NCI-H1105 treated with DMSO at 0.1 percent for 48 hours (cell line): ENCODE data around the gene ID2.
A peak's percentile ranks its signal among the peaks of the same experiment; 100 is the strongest.

Experiments
- DNase-seq: peaks from one replicate; lab custom pipeline; 2025; lab: John Stamatoyannopoulos, UW

The ID2 gene, protein sequence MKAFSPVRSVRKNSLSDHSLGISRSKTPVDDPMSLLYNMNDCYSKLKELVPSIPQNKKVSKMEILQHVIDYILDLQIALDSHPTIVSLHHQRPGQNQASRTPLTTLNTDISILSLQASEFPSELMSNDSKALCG

DNA sequence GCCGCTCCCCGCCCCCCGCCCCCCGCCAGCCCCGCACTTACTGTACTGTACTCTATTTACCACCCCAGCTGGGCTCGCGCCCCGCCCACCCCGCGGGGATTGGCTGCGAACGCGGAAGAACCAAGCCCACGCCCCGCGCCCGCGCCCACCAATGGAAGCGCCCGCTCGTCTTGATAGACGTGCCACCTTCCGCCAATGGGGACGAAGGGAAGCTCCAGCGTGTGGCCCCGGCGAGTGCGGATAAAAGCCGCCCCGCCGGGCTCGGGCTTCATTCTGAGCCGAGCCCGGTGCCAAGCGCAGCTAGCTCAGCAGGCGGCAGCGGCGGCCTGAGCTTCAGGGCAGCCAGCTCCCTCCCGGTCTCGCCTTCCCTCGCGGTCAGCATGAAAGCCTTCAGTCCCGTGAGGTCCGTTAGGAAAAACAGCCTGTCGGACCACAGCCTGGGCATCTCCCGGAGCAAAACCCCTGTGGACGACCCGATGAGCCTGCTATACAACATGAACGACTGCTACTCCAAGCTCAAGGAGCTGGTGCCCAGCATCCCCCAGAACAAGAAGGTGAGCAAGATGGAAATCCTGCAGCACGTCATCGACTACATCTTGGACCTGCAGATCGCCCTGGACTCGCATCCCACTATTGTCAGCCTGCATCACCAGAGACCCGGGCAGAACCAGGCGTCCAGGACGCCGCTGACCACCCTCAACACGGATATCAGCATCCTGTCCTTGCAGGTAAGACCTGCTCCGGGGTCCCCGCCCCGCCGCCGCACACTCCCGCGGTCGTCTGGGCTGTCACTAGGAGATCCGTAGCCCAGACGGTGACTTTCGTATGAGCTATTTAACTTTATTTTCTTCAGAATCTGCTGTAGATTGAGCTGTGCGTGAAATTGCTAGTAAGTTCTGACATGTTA, at the start of gene ID2:
ID2 (plus strand) TSS at position 271 of the 907 bp plus-strand sequence; CDS start at position 381, 110 bp downstream.
- peak; percentile 96 for DNase-seq

- DNase-seq, result no peak
Measured at GRCh38 chr2:8632755-8633154, 49.1 kb upstream of the ID2 start.

DNA sequence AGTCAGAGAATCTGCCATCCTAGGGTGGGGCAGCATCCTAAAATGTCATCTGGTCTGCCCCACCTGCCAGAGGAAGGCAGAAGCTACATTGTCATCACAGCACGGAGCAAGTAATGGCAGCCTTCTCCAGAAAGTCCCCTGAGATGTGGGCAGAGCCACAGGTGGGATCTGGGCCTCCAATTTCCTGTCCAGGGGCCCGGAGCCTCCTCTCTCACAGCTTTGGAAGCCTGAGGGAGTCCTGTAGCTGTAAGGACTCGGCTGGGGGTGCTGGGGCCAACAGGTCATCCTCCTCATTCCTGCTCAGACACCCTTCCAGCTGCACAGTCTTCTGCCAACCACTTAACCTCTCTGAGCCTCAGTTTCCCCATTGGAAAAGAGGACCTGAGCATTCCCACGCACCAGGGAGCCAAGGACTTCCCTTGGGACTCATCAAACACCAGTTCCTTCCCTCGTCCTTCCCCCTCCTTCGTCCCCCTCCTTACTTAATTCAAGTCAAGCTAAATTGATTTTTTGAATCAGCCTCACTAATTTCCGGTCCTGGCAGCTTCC, 48.6 kb upstream of the ID2 start:
- DNase-seq, result no peak

DNA sequence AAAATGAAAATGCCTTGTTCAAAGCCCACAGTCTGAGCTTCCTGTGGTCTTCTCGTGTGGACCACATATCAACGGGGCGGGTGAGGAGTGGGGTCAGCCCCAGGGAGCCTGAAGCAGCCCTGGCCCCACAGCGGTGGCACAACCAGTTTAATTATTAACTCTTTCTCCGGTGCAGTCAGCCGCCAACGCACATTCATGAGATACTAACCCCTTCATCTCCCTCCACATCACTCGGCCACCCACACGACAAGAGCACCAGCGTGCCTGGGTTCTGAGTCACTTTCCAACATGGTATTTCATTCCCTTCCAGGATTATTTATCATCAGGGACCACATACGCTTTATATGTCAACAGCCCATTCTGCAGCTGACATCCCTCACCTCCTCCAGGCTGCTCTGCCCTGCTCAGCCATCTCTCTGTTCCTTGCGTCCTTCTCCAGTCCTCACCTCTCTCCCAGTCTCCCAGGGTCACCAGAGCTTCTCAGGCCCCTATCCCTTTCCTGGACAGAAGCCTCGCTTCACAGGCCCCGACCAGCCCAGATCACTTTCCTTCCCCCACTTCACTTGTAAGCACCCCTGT, 48.0 kb upstream of the ID2 start:
- DNase-seq, result no peak

DNA sequence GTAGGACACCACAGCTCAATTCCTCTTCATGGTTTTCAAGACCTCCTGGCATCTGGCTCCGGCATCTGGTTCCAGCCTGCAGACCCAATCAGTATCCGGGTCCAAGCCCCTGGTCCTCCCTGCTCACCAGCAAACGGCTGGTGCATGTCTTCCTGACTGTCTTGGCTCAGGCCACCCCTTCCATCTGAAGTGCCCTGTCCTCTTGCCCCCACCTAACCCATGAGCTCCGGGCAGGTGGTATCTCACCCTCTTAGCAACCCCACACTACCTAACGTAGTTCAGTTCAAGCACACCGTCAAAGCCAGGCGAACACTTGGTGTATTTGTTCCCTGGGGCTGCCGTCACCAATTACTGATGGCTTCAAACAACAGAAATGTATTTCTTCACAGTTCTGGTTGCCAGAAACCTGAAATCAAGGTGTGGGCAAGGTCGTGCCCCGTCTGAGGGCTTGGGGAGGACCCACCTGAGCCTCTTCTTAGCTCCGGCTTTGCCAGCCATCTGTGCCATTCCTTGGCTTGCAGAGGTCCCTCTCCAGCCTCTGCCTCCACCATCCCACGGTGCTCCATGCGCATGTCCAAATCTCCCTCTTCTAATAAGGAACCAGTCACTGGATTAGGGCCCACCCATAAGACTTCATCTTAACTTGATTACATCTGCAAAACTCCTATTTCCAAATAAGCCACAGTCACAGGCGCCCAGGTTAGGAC, 47.2 kb upstream of the ID2 start:
- DNase-seq, result no peak

DNA sequence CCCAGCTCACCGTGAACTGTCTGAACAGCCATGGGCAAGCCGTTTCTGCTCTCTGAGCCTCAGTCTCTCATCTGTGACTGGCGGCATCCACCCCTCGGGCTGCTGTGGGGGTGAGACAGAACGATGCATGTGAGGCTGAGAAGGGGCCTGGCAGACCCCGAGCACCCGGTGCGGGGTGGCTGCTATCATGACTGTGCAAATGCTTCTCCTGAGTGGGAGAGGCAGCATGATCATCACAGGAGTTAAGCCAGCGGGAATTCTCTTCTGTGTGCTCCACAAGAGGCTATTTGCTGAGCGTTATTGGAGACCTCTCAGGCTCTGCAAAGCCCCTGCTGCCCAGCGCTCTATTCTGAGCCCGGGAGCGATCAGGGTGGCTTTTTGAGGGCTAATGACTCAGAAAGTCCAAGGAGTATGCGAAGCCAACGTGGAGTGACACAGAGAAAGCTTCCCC, 45.8 kb upstream of the ID2 start:
- no peak for DNase-seq

DNA sequence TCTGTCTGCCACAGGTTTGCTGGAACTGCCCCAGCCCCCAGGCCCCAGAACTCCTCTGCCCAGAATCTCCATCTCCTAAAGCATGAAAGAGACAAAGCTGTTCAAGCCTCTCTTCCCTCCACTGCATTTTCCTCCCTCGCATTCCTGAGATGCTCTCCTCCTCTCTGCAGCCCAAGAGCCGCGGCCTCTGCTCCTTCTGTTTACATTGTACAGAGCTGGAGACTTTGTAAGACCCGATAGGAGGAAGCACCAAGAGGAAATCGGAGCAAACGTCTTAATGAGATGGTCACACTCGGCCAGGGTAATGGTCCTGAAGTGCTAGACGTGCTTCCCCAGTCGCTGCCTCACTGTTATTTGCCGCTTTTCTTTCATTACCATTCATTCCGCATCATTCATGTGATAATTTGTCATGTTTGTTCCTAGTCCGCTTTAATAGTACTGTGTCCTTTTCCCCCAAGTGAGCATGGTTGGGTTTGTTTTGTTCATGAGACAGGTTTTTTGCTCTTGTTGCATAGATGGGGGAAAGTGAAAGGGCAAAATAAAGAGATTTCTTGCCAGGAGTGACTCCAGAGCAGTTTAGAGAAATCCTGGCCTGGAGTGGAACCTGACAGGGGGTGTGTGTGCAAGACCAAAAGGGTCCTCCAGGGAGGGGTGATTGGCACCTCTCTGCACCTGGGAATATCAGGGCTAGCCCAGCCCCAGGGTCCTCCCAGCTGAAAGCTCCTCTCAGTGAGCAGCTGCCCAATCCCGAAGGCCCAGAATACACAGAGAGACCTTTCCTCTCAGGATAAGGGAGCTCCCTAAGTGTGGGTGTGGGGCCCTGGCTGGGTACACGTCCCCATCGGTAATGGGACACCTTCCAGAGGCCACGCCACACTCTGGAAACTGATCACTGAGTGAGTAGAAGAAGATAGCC, 44.9 kb upstream of the ID2 start:
- DNase-seq, result no peak

- no peak for DNase-seq
Measured at GRCh38 chr2:8638327-8638726, 43.5 kb upstream of the ID2 start.

- no peak for DNase-seq
Measured at GRCh38 chr2:8639122-8639635, 42.7 kb upstream of the ID2 start.

GRCh38 chr2:8640498-8640897, 41.4 kb upstream of the ID2 start:
- DNase-seq, result no peak

GRCh38 chr2:8641301-8641965, 40.4 kb upstream of the ID2 start:
- DNase-seq, result no peak

DNA sequence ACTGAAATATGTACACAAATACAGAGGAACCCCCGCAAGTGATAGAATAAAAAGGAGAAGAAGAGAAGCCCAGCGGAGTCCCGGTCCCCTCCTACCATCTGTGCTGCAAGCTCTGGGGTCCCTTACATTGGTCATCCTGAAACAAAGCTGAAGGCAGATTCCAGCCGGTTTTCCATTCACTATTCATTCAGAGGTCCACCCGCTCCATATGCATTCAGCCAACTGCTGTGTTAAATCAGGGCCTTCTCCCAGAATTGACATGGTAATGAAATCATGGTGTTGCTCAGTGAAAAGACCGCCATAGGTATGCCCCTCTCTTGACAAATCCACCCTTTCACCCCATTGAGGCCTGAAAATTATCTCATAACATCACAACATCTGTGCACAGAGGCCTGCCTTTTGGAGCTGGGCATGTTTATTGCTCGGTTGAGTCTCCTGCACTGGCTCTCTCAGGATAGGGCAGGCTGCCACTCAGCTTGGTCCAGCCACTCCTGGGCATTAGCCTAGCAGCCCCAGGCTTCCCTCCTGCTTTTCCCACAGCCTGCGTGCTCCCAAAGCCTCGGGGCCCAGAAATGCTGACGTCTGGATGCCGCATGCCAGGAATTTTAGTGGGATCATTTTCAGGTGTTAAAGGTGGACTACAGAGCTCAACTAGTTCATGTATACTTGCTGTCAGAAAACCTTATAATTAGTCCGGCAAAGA, 39.3 kb upstream of the ID2 start:
- no peak for DNase-seq

DNA sequence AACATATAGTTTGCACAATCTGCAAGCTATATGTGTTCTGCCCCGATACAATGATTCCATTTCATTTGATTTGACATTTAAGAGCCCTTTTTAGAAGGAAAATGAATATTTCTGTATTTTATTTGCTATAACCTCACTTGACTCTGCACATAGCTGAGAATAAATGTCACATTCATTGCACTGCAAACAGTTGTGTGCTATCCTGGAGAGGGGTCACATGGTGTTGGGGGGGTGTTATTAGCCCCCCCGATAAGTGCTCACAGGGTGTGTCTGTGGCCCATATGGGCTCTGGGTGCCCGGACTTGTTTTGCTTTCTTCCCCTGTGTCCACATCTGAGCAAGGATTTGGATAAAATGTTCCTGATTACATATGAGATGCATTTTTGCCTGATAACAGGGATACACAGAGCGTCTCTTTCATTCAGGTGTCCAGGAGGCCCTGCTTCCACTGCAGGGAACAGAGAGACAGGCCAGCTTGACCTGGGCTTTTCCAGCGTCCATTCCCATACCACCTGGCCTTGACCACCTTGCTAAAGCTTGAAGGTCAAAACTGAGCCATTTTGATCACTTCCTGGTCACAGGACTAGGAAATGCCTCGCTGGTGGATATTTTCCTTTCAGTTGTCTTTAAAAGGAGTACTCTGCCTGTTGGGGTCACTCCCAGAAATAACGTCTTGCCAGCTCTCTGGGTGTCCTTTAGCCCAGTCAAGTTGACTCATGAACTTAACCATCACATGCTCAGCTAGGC, 38.4 kb upstream of the ID2 start:
- no peak for DNase-seq

GRCh38 chr2:8643996-8644356, 37.9 kb upstream of the ID2 start:
- DNase-seq, result no peak

GRCh38 chr2:8644605-8645175, 37.2 kb upstream of the ID2 start:
- DNase-seq, result no peak

GRCh38 chr2:8645176-8645831, 36.6 kb upstream of the ID2 start:
- DNase-seq, result no peak

GRCh38 chr2:8646731-8647461, 35.0 kb upstream of the ID2 start:
- no peak for DNase-seq

DNA sequence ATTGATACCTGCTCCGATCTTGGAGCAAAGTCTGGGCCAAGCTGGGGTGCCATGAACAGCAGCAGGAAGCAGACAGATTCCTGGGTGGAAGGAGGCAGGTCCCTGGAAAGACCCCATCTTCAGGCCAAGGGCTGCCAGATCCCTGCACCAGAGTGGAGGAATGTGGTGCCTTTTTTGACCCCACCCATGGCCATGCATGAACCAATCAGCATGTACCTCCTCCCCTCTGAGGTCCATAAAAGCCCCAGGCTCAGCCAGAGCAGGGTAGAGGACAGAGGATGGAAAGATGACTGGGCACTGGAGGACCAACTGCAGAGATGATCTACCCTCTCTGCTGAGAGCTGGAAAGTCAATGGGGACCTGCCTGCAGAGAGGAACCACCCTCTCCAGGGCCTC, 34.4 kb upstream of the ID2 start:
- no peak for DNase-seq
